HEK293T (cell line): ENCODE data around the gene SNRNP40.

Experiments used
- ARNT ChIP-seq: fragments of 450-650 bp; IDR thresholded peaks from 2 replicates; pipeline ENCODE4 v1.6.1; 2017; ENCODE audit warnings: mild to moderate bottlenecking
- BHLHE40 ChIP-seq: fragments of 450-650 bp; IDR thresholded peaks from 2 replicates; pipeline ENCODE4 v1.6.1; 2016; ENCODE audit warnings: mild to moderate bottlenecking, moderate library complexity, borderline replicate concordance
- FOXK2 ChIP-seq: fragments of 450-650 bp; IDR thresholded peaks from 2 replicates; pipeline ENCODE4 v1.6.1; 2016; ENCODE audit warnings: mild to moderate bottlenecking
- FOXM1 ChIP-seq: fragments of 450-650 bp; IDR thresholded peaks from 2 replicates; pipeline ENCODE4 v1.6.1; 2017; ENCODE audit warnings: mild to moderate bottlenecking, borderline replicate concordance
- SP1 ChIP-seq: fragments of 450-650 bp; IDR thresholded peaks from 2 replicates; pipeline ENCODE4 v1.6.1; 2017

DNA sequence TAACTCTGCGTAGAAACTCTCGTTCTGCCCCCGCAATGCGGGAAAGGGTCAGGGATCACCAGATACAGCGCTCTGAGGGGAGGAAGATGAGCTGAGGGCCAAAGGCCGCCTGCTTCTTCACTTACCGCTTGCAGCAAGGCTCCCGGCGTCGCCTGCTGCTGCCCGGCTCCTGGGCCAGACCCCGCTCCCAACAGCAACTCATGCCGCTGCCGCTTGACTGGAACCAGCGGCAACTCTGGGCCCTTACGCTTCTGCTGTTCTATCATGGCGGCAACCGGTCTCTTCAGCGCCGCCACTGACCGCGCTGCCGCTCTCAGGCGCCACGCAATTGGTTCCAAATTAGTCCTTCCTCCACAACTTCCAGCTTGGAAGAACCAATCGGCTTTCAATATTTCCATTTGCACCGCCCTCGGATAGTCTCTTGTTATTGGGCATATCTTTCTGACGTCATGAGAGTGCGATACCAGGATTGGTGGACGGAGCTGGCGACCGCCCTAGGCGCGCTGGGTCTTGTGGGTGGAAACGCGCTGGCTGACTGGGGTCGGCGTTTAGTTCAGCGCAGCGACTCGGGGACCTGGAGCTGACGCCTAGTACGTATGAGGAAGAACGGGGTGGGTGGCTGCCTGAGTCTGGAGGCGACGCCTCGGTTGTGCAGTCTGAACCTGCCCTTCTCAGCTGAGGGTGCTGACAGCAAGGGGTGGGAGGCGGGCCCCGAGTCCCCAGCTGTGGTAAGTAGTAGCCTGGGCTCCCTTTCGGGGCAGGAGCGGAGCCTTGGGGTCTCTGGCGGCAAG is at the start of gene SNRNP40, which contains the start of gene ZCCHC17:
- TF ChIP-seq FOXM1: no peak
- no peak for TF ChIP-seq BHLHE40
- no peak for TF ChIP-seq SP1
- no peak for TF ChIP-seq ARNT
- TF ChIP-seq FOXK2: no peak
